Pulmonary artery endothelial cell (primary cell): ENCODE measurements around the gene SERPINB5. TPM values are rescaled to one million over a fixed set of nuclear protein-coding genes. Genes with fewer than 3 reads are reported as not detected.
"Not testable (repeated sequence)": the region's sequence is repeated elsewhere in the genome, so short reads cannot be mapped to it uniquely, and the experiment has no call there.

Experiments used
- DNase-seq: peaks from one replicate; pipeline ENCODE4 v3.0.0-alpha.2; 2011; ENCODE audit warnings: low read depth, low spot score
- total RNA-seq: library from RNA; depleted of rRNA; stranded (reverse); fragments of >200 nt; gene quantifications from 2 replicates; pipeline ENCODE4 v1.2.3, GENCODE V29; 2014

The SERPINB5 gene
- total RNA-seq = 0.07 and 0.14 TPM in 2 replicates

- no peak for DNase-seq
Observed at GRCh38 chr18:63476668-63477067, at the start of gene SERPINB5. SERPINB5 (plus strand) TSS chr18:63476958; CDS start chr18:63484429, 7,471 bp downstream.

GRCh38 chr18:63427558-63427957 lies 49.2 kb upstream of the SERPINB5 start:
- no peak for DNase-seq

GRCh38 chr18:63430526-63430925 lies 46.2 kb upstream of the SERPINB5 start:
- DNase-seq = no peak

GRCh38 chr18:63431180-63431579 lies 45.6 kb upstream of the SERPINB5 start:
- DNase-seq = no peak

- DNase-seq = no peak
Observed at GRCh38 chr18:63433334-63433866, 43.4 kb upstream of the SERPINB5 start.

GRCh38 chr18:63438181-63438580 lies 38.6 kb upstream of the SERPINB5 start:
- no peak for DNase-seq

- peak; percentile 17 for DNase-seq
Observed at GRCh38 chr18:63439334-63439733, 37.4 kb upstream of the SERPINB5 start.

GRCh38 chr18:63440219-63440618 lies 36.5 kb upstream of the SERPINB5 start:
- DNase-seq = no peak

- no peak for DNase-seq
Observed at GRCh38 chr18:63440881-63441280, 35.9 kb upstream of the SERPINB5 start.

GRCh38 chr18:63443829-63444228 lies 32.9 kb upstream of the SERPINB5 start:
- DNase-seq = no peak

- no peak for DNase-seq
Observed at GRCh38 chr18:63444580-63444979, 32.2 kb upstream of the SERPINB5 start.

- DNase-seq = no peak
Observed at GRCh38 chr18:63445037-63445436, 31.7 kb upstream of the SERPINB5 start.

GRCh38 chr18:63446266-63446665 lies 30.5 kb upstream of the SERPINB5 start:
- no peak for DNase-seq

- DNase-seq = no peak
Observed at GRCh38 chr18:63447066-63447465, 29.7 kb upstream of the SERPINB5 start.

- DNase-seq = no peak
Observed at GRCh38 chr18:63449426-63449825, 27.3 kb upstream of the SERPINB5 start.

GRCh38 chr18:63451799-63452660 lies 24.7 kb upstream of the SERPINB5 start:
- DNase-seq = no peak

- DNase-seq = not testable (repeated sequence)
Observed at GRCh38 chr18:63452751-63453150, 24.0 kb upstream of the SERPINB5 start.

GRCh38 chr18:63454497-63454896 lies 22.3 kb upstream of the SERPINB5 start:
- DNase-seq = no peak

- DNase-seq = no peak
Observed at GRCh38 chr18:63457977-63458376, 18.8 kb upstream of the SERPINB5 start.

- DNase-seq = no peak
Observed at GRCh38 chr18:63460414-63460813, 16.3 kb upstream of the SERPINB5 start.

GRCh38 chr18:63464434-63464833 lies 12.3 kb upstream of the SERPINB5 start:
- no peak for DNase-seq

GRCh38 chr18:63465059-63465458 lies 11.7 kb upstream of the SERPINB5 start:
- DNase-seq = no peak

- DNase-seq = no peak
Observed at GRCh38 chr18:63467699-63468098, 9.1 kb upstream of the SERPINB5 start.
